GM18511 (cell line): ENCODE measurements around the gene NKG7.

Experiments
- ATAC-seq: cut with Tn5 transposase; IDR thresholded peaks from one replicate; pipeline ENCODE4 v1.9.1; 2021; ENCODE audit warnings: mild to moderate bottlenecking, moderate library complexity; ENCODE audit not compliant: unreplicated experiment

The NKG7 gene

DNA sequence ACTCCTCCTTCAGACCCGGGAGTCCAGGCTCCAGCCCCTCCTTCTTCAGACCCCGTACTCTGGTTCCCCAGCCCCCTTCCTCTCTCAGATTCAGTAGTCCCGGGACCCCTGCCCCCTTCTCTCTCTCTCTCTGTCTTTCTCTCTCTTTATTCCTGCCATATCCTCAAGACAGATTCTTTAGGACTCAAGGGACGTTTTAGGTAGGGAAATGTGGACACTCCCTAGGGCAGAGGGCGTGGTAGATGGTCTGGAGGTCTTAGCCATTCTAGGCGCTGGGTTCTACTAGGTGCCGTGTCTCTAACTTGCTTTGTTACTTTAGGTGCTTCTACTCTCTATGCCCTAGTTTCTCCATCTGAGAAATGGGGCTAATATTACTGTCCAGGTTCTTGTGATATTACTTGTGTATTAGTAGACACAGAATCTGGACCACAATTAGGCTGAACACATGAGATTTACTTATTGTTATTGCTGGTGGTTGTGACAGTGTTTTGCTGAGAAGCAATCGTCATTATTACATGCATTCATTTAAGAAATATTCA, 18.7 kb upstream of the NKG7 start:
- ATAC-seq, result no peak

DNA sequence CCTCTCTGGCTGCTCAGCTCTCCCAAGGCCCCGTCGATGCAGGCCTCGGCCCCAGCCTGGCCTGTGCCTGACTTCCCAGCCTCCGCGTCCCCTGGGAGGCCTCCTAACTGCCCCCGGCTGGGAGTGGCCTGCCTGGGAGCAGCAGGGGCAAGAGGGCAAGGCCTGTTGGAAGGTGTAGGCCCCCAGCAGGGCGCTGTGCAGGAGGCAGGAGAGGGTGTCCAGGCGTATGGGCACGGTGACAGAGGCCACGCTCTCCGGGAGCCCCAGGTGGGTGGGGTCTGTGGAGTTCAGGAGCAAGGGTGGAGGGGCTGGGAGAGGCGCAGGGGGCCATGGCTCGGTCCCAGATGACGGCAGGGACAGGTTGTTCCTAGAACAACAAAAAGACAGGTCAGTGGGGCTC, 16.7 kb upstream of the NKG7 start:
- ATAC-seq, result no peak

DNA sequence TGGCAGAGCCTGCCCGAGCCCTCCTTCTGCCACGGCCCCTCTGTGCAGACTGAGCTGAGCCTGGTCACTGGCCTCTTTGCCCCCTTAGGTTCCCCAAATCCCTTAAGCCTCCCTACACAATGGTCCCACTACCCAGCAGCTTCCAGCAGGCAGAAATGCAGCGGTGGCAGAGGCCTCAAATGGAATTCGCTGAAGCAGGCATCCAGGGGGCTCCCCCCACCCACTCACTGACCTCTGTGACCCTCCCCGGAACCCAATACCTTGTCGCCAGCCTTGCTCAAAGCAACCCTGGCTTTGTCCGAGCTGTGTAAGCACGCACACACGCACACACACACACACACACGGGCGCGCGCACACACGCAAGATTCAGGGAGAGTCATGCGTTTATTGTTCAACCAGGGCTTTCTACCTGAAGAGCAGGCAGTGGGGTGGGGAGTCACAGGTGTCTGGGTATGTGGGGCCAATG, 15.5 kb upstream of the NKG7 start, which contains the start of gene LIM2:
Gene LIM2 (minus strand): TSS at position 51 of the 466 bp plus-strand sequence. CDS start 531 bp downstream, outside the sequence.
- ATAC-seq, result no peak

DNA sequence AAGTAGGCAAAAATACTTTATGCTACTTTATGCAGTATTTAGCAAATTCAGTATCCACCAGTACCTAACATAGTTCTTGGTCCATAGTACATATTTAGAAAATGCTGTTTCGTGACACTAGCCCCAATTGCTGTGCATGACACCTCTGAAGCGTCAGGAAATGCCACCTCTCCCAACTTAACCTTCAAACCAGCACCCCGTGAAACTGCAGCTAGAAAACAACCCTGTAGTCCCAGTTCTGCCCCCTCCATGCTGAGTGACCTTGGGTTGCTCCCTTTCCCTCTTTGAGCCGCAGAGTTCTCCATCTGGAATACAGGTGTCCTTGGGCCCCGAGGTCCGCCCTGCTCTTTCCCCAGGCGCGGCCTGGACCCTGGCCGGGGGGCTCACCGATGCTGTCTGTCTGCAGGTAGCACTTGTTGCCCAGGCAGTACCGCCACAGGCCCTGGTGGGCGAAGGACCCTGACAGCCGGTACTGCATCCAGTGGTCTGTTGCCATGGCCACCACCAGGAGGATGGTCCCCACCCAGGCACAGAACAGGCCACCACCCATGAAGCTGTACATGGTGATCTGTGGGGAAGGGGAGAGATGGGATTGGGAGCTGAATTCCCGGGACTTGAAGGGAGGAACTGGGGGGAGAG, 14.5 kb upstream of the NKG7 start:
- ATAC-seq, result no peak

DNA sequence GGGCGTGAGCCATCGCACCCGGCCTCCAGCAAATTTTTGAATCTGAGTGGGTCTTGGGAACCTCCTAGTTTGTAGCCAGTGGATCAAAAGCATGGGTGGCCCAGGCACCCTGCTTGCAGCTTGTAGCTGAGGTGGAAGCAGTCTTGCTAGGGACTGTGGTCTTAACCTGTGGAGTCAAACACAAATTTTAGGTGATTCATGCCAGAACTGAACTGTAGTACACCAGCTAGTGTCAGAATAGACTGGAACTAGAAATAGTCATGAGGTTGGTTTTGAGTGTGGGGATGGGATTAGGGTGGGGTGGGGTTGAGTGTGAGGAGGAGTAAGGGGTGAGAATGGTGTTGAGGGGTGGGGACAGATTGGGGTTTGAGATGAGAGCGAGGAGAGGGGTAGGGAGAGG, 9.6 kb upstream of the NKG7 start:
- ATAC-seq, result no peak

DNA sequence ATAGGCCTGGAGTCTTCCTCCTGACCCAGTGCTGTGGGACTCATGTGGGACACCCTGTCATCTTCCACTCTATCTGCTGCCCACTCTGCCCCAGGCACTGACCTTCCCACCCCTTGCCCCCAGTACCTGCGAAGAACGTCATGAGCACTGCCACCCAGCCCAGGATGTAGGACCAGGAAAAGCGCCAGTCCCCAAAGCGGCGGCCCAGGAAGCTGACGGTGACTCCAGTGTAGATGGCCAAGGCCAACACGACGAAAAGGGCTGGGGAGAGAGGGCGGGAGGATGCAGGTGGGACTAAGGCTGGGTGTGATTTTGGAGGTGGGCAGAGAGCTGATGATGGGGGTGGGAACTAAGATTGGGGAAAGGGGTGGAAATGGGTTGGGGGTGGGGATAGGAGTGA, 7.9 kb upstream of the NKG7 start:
- ATAC-seq, result no peak

DNA sequence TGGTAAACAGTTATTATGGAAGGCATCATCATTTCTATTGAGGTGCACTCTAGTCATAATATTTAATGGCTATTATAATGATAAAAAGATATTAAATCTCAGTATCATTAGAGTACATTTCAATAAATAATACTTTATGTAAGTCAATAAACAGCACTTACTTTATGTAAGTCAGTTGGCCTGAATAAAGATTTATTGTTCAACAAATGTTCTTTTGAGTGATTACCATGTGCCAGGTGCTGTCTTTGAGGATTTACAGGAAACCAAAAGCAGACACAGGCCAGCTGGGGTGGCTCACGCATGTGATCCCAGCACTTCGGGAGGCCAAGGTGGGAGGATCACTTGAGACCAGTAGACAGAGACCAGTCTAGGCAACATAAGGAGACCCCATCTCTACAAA, 5.0 kb upstream of the NKG7 start:
- no peak for ATAC-seq

DNA sequence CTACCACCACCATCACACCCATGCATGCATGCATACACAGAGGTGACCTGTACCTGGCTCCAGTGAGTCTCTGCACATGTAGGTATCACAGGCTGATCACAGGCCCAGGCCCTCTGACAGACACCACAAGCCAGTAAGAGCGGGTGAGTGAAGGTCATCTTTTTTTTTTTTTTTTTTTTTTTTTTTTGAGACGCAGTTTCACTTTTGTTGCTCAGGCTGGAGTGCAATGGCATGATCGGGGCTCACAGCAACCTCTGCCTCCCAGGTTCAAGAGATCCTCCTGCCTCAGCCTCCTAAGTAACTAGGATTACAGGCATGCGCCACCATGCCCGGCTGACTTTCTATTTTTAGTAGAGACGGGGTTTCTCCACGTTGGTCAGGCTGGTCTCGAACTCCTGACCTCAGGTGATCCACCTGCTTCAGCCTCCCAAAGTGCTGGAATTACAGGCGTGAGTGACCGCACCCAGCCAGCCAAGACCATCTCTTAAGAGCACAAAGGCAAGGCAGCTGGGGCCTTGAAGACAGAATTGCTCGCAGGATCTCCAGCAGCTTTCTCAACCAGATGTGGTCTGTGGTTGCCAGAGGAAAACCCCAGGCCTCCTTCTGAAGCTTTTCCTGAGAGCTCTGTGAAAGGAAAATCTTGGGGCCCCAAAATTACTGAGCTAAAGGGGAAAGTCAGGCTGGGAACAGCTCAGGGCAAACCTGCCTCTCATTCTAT, 3.2 kb upstream of the NKG7 start:
- no peak for ATAC-seq

DNA sequence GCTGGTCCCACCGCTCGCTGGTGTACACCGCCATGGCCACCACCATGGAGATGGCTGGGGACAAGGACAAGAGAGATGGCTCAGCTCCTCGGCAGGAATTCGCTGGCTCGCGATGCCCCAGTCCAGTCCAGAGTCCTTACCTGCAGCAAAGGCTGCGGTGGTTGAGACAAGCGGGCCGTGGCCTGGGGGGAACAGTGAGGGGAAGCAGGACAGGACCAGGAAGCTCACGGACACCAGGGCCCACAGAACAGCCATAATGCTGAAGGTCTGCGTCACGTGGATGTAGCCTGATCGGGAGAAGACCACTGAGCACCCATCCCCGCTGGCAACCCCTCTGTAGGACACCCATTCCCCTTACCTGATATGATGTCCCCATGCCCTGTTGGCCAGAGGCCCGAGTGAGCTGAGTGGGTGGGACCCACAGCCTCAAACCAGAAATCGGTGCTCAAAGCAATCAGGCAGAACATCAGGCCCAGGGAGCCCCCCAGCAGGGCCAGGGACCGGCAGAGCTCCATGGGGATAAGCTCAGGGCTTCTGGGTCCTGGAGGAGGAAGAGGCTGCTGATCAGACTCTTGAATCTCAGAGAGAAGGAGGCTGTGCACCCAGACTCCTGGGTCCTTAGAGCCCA, 319 bp downstream of the NKG7 start:
- ATAC-seq, result no peak

DNA sequence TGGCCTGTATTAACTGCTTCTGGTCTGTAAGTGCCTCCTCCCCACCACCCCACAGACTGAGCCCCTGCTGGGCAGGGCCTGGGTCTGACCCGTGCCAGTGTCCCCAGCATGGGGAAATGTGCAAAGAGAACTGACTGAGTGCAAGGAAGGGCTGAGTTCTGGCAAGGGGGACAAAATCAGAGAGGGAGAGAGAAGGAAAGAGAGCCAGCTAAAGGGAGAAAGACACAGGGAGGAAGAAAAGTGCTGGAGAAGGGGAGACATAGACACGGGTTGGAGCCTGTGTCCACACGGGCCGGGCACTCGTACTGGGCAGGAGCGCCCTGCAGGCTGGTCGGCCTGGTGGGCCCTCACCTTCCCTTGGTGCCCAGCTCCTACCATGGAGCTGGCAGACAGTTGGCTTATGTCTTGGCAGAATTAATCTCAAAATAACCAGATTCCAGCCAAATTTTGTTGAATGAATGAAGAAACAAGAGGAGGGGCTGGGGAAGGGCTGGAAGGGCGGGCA, 1.2 kb downstream of the NKG7 start:
- no peak for ATAC-seq

DNA sequence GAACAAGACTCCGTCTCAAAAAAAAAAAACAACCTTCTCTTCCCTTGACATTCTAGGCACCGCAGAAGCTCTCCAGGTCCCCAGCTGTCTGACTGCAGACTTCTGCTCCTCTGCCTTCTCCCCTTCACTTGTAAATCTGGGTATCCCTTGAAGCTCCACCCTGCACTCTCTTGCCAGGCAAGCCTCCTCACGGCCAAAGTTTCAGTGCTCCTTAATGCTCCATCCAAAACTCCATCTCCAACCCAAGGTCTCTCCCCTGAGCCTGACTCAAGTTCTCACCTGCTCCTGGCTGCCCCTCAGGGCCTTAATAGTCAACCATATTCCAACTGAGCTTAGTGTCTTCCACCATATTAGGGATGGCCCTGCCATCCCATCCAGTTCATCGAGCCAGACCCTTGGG, 2.2 kb downstream of the NKG7 start:
- ATAC-seq, result no peak

DNA sequence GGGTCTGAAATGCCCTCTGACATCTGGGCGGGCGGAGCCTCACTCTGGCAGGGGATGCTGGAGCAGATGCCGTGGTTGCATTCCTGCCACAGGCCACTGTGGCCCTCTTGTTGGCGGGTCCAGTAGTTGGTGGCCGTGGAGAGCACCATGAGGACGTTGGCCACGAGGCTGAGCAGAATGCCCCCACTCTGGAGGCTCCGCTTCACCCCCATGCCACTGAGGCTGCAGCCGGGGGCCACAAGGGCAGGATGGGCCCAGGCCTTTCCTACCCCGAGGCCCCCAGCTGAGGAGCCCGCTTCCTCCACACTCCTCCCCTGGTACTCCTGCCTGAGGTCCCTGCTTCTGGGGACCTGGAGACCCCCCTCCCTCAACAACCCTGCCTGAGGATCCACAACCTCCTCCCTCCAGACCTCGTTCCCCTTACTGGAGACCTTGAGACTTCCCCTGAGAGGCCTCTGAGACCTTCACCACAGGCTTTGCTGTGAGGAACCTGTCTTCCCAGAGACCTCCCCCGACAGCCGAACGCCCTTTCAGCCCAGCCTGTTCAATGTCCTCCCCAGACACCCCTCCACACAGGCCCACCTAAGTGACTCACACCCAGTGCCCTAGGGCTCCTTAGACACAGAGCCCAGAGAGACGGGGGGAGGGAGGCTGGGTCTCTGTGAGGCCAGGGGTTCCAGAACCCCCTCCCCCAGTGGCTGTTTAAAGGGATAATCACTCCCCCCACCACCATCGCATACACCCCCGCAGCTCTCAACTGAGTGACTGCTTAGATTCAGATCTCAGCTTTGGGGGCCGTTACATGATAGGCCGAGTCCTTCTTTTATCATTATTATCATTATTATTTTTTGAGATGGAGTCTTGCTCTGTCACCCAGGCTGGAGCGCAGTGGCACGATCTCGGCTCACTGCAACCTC, 3.8 kb downstream of the NKG7 start, which contains the start of gene CLDND2:
Gene CLDND2 (minus strand): TSS at position 638 of the 917 bp plus-strand sequence. CDS start 426 bp downstream, at position 212.
- ATAC-seq, result no peak

DNA sequence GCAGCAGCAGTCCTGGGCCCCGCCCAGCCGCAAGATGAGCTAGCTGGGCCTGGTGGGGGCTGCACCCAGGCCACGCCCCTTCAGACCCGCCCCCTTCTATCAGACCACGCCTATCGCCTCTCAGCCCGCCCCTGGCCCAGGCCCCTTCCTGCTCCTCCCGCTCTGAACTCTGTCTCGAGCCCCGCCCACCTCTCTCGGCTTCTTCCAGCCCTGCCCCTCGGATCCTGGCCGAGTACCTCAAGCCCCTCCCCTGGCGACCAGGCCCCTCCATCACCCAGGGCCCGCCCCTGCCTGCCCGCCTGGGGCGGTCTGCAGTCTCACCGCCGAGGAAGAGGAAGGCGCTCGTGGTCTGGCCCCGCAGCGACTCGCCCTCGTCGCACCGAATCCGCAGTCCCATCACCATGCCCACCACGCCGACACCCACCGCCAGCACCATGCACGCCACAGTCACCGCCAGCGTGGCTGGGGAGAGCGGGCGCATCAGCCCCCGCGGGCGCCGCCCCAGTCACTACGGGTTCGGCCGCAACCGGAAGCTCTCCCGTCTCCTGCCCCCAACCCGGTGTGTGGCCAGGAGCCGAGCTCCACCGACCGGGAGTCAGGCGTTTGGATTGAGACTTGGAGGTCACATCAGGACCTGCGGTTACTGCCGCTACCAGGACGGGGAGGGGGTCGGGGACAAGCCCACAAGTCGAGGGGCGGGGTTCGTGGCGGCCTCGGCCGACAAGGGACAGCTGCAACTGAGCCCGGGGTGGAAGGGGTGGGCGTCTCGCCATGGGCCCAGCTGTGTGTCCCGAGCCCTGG, 4.7 kb downstream of the NKG7 start:
- ATAC-seq, result peak; percentile 78

DNA sequence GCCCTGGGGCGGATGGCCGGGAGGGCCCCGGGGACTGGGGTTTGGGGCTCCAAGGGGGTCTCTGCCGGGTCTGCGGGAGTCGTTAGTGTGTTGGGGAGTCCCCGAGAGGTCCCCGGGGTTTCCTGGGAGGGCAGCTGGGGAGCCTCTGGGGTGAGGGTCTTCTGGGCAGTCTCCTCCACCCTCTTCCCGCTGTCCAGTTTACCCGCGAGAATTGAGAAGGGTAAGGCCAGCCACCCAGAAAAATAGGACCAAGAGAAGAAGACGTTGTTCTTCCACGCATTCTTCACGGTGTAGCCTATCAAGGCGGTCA, 5.2 kb downstream of the NKG7 start:
- peak; percentile 20 for ATAC-seq

DNA sequence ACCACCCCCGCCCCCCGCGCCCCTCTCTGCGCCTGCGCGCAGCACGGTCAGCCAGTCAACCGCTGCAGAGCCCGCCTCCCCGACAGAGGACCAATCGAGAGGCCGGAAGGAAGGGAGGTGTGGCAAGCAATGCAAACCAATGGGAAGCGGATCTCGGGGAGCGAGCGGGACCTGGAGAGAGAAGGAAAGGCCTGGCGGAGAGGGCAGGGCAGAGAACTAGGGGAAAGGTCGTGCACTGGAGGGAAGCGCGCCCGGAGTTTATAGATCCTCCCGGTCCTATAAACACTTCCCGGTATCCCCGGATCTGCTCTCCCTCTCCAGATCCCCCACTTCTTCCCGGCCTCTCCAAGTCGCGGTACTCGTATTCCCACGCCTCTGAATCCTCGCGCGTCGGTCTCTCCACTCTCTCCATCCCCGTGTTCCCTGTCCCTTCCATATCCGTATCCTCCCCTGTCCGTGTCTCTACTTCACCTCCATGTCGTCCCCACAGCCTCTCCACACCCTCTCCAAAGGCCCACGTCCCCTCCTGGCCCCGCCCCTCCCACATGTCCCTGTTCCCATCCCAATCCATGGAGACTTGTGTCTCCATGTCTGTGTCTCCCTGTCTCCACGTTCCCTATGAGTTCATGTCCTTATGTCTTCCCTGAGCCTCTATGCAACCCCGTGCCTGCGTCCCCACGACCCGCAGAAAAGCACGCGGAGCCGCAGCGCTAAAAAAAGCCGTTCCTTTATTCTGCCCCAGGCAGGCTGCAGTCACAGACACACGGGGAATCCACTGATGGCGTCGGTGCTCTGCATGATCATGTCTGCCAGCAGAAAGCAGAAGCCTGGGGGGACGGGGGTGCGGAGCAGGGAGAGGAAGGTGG, 5.8 kb downstream of the NKG7 start:
- ATAC-seq, result peak; percentile 12

DNA sequence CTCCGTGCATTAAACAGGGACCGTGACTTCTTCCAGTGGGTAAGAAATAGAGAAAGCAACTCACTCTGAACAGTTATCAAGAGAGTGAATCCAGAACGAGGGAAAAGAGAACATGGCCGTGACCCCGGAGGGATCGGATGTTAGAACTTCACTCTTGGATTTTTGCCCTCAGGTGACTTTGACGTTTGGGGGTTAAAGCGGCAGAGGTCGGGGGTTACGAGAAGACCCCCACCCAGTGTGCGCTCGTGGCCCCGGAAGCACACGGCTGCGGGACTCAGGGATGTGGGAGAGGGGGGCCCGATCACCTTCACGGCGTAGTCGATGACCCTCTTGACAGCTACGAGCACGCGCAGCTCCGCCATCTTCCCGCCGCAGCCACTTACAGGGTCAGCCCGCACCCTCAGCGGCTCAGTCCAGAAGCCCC, 6.5 kb downstream of the NKG7 start, which contains the start of gene ETFB:
Gene ETFB (minus strand): TSS at position 424 of the 424 bp plus-strand sequence. CDS start 62 bp downstream, at position 362.
- ATAC-seq, result no peak

DNA sequence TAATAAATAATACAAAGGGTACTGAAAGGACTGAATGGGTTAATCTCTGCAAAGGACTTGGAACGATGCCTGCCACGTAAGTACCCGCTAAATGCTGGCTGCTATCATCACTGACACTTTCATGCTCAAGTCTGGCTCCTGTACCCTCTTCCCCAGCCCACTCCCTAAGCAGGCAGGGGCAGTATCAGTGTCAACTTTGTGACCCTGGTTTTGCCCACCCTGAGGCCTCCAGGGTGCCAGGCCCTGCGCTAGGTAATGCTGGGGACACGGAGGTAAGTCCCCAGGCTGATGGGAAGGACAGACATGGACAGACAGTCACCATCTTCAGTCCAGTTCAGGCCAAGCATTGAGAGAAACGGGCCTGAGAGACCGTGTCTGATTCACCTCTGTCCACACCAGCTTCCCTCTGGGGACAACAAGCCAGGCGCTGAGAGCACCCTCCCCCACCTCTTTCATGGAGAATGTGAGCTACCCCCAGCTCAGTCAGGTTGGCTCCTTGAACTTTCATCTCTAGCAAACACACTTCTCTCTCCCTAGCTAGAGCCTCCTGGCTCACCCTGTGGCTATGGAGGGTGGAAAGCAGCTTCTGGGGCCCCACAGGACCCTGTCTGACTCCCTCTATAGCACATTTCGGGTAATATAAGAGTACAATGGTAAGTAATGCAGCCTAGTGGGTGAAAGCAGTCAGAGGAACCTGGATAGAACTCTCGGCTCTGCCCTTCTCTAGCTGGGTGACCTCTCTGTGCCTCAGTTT, 7.1 kb downstream of the NKG7 start:
- no peak for ATAC-seq
